ENCODE results near the gene LMAN1L.

DNA sequence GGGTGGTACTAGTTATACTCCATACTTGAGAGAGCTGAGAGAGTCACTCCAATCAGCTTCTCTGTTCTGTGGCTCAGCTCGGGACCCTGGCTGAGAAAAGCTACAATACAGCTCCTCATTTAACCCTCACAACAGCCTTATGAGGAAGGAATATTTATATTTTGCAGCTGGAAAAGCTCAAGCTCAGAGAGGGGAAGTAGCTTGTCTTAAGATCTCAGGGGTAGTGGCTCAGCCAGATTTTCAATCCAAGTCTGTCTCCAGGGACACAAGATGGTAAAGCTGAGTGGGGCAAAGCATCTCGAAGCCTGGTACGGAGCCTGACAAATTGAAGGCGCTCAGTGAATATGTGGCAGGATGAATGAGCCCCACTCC, 45.7 kb downstream of the LMAN1L start:
- no peak for TF ChIP-seq POLR2A (IDR thresholded peaks at IDR 0.05; ENCODE audit: low read depth, low read length)
- no peak for TF ChIP-seq SPI1 (IDR thresholded peaks at IDR 0.05; ENCODE audit: low read depth, low read length)
- TF ChIP-seq TAF1 (IDR thresholded peaks at IDR 0.05; ENCODE audit: low read depth, low read length), result no peak
- no peak for TF ChIP-seq PAX5 (IDR thresholded peaks at IDR 0.05; ENCODE audit: insufficient read depth, low read length, severe bottlenecking)

Measured in GM12891 (cell line).